GM23338 (cell line): ENCODE measurements around the gene FN3KRP. TPM values are rescaled to one million over a fixed set of nuclear protein-coding genes. Genes with fewer than 3 reads are reported as not detected.

Experiments
- ATAC-seq: fragments of 200-7000 bp; cut with Tn5 transposase; 3 replicates; pipeline ENCODE4 v1.9.1; 2020
- DNase-seq: peaks from one replicate; pipeline ENCODE4 v3.0.0-alpha.2; 2015; ENCODE audit warnings: low spot score
- H2AFZ ChIP-seq: fragments of 200-600 bp; sonication (generic); 2 replicates; pipeline ENCODE4 v1.8.0; 2016; ENCODE audit warnings: antibody characterized with exemption, mild to moderate bottlenecking, moderate library complexity
- H3F3A ChIP-seq: fragments of 200-600 bp; sonication (generic); replicated peaks from 2 replicates; pipeline ENCODE4 v1.8.0; 2017; ENCODE audit warnings: antibody characterized with exemption, mixed run types, low read depth
- H3K27ac ChIP-seq: fragments of 200-600 bp; sonication (generic); 2 replicates; pipeline ENCODE4 v1.6.1; 2016; ENCODE audit warnings: low read depth
- H3K27me3 ChIP-seq: fragments of 200-600 bp; sonication (generic); 2 replicates; pipeline ENCODE4 v1.8.0; 2016; ENCODE audit warnings: mild to moderate bottlenecking, mixed run types, moderate library complexity; ENCODE audit not compliant: insufficient read depth
- H3K36me3 ChIP-seq: fragments of 200-600 bp; sonication (generic); 2 replicates; pipeline ENCODE4 v1.8.0; 2016; ENCODE audit warnings: mild to moderate bottlenecking; ENCODE audit not compliant: insufficient read depth
- H3K4me1 ChIP-seq: fragments of 200-600 bp; sonication (generic); 2 replicates; pipeline ENCODE4 v1.8.0; 2016; ENCODE audit warnings: mild to moderate bottlenecking, moderate library complexity; ENCODE audit not compliant: insufficient read depth
- H3K4me2 ChIP-seq: fragments of 200-600 bp; sonication (generic); 2 replicates; pipeline ENCODE4 v1.7.1; 2017; ENCODE audit warnings: mixed run types
- H3K4me3 ChIP-seq: fragments of 200-600 bp; sonication (generic); 2 replicates; pipeline ENCODE4 v1.6.1; 2016; ENCODE audit warnings: mixed run types
- H3K79me2 ChIP-seq: fragments of 200-600 bp; sonication (generic); replicated peaks from 2 replicates; pipeline ENCODE4 v1.8.0; 2017; ENCODE audit warnings: mild to moderate bottlenecking; ENCODE audit not compliant: insufficient read depth
- H3K9me2 ChIP-seq: fragments of 200-600 bp; sonication (generic); 2 replicates; pipeline ENCODE4 v1.8.0; 2017; ENCODE audit not compliant: insufficient read depth
- H4K20me1 ChIP-seq: fragments of 200-600 bp; sonication (generic); replicated peaks from 2 replicates; pipeline ENCODE4 v1.8.0; 2017; ENCODE audit warnings: mild to moderate bottlenecking; ENCODE audit not compliant: insufficient read depth
- H3K27ac Mint-ChIP-seq: 2 replicates; pipeline ENCODE4 v1.8.0; 2020; ENCODE audit warnings: inconsistent platforms, mild to moderate bottlenecking, moderate library complexity, mixed read lengths
- H3K27me3 Mint-ChIP-seq: 3 replicates; pipeline ENCODE4 v1.8.0; 2022; ENCODE audit warnings: low read depth, mild to moderate bottlenecking, moderate library complexity, mixed read lengths, inconsistent platforms; ENCODE audit not compliant: insufficient read depth, poor library complexity
- H3K36me3 Mint-ChIP-seq: 3 replicates; pipeline ENCODE4 v1.8.0; 2021; ENCODE audit warnings: low read depth, mild to moderate bottlenecking, inconsistent platforms, moderate library complexity, mixed read lengths
- H3K4me1 Mint-ChIP-seq: 3 replicates; pipeline ENCODE4 v1.8.0; 2020; ENCODE audit warnings: mild to moderate bottlenecking, inconsistent platforms, mixed read lengths
- H3K4me3 Mint-ChIP-seq: 3 replicates; pipeline ENCODE4 v1.8.0; 2021; ENCODE audit warnings: moderate library complexity, mild to moderate bottlenecking, inconsistent platforms, mixed read lengths
- H3K9me3 Mint-ChIP-seq: 3 replicates; pipeline ENCODE4 v1.8.0; 2020; ENCODE audit warnings: moderate library complexity, mild to moderate bottlenecking, inconsistent platforms, mixed read lengths
- CREB1 ChIP-seq: fragments of 250-450 bp; sonication (Bioruptor Pico); IDR thresholded peaks from 2 replicates; pipeline ENCODE4 v1.5.0; 2020; ENCODE audit warnings: low read depth, mild to moderate bottlenecking, moderate library complexity
- STAT1 ChIP-seq: IDR thresholded peaks from one replicate; pipeline ENCODE4 v1.6.1; 2016; ENCODE audit warnings: antibody characterized with exemption; ENCODE audit not compliant: unreplicated experiment
- ZNF114 ChIP-seq: fragments of 250-450 bp; sonication (Bioruptor Pico); IDR thresholded peaks from 2 replicates; pipeline ENCODE4 v1.5.0; 2020; ENCODE audit warnings: mild to moderate bottlenecking, moderate library complexity
- ZNF331 ChIP-seq: fragments of 250-450 bp; sonication (Bioruptor Pico); IDR thresholded peaks from 2 replicates; pipeline ENCODE4 v1.5.0; 2020; ENCODE audit warnings: low read depth, mild to moderate bottlenecking, moderate library complexity
- polyA plus RNA-seq: library from polyadenylated mRNA; unstranded; fragments of >200 nt; fragmentation: Nextera tagmentation; extraction: Ambion mirVana; gene quantifications from 2 replicates; pipeline ENCODE4 v1.2.1, GENCODE V29; 2016
- total RNA-seq: library from RNA; depleted of rRNA; stranded (reverse); fragments of >200 nt; shearing (Covaris generic); gene quantifications from 2 replicates; pipeline ENCODE4 v1.2.3, GENCODE V29; 2014
- TF ChIP-seq, protein P1 (sequence below): fragments of 250-450 bp; sonication (Bioruptor Pico); IDR thresholded peaks from 2 replicates; pipeline ENCODE4 v1.5.0; 2020; ENCODE audit warnings: mild to moderate bottlenecking, moderate library complexity
- TF ChIP-seq, protein P2 (sequence below): IDR thresholded peaks from 2 replicates; pipeline ENCODE4 v1.6.1; 2016; ENCODE audit warnings: antibody characterized with exemption
- TF ChIP-seq, protein P3 (sequence below), 2 experiments: fragments of 200-600 bp in 1 of 2; sonication (generic) in 1 of 2; conservative IDR thresholded peaks; 2 replicates each; pipeline versions ENCODE4 v1.5.1 to v1.6.1; 2016 to 2017; ENCODE audit warnings: antibody characterized with exemption in 2 of 2, low read depth in 2 of 2, mild to moderate bottlenecking in 2 of 2, moderate library complexity in 1 of 2

The FN3KRP gene
- total and polyA plus RNA-seq, 2 experiments from 2014 or later = 15.9 to 16.7 TPM

DNA sequence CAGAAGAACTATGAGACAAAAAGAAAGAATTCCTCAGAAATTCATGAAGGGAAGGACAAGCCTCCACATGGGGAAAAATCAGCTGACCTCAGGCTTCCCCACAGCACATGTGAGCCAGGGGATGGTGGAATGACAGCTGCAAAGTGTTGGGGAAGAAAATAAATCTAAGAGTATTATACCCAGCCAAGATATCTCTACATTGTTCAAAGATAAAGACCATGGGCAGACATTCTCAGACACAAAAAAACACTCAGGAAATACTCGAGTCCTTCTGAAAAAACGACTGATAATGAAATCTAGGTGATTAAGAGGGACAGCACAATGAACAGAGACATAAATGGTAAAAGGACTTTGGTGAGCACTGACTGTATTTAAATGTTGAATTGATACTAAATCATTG, 21.9 kb upstream of the FN3KRP start (continued):
- TF ChIP-seq, protein P1, sequence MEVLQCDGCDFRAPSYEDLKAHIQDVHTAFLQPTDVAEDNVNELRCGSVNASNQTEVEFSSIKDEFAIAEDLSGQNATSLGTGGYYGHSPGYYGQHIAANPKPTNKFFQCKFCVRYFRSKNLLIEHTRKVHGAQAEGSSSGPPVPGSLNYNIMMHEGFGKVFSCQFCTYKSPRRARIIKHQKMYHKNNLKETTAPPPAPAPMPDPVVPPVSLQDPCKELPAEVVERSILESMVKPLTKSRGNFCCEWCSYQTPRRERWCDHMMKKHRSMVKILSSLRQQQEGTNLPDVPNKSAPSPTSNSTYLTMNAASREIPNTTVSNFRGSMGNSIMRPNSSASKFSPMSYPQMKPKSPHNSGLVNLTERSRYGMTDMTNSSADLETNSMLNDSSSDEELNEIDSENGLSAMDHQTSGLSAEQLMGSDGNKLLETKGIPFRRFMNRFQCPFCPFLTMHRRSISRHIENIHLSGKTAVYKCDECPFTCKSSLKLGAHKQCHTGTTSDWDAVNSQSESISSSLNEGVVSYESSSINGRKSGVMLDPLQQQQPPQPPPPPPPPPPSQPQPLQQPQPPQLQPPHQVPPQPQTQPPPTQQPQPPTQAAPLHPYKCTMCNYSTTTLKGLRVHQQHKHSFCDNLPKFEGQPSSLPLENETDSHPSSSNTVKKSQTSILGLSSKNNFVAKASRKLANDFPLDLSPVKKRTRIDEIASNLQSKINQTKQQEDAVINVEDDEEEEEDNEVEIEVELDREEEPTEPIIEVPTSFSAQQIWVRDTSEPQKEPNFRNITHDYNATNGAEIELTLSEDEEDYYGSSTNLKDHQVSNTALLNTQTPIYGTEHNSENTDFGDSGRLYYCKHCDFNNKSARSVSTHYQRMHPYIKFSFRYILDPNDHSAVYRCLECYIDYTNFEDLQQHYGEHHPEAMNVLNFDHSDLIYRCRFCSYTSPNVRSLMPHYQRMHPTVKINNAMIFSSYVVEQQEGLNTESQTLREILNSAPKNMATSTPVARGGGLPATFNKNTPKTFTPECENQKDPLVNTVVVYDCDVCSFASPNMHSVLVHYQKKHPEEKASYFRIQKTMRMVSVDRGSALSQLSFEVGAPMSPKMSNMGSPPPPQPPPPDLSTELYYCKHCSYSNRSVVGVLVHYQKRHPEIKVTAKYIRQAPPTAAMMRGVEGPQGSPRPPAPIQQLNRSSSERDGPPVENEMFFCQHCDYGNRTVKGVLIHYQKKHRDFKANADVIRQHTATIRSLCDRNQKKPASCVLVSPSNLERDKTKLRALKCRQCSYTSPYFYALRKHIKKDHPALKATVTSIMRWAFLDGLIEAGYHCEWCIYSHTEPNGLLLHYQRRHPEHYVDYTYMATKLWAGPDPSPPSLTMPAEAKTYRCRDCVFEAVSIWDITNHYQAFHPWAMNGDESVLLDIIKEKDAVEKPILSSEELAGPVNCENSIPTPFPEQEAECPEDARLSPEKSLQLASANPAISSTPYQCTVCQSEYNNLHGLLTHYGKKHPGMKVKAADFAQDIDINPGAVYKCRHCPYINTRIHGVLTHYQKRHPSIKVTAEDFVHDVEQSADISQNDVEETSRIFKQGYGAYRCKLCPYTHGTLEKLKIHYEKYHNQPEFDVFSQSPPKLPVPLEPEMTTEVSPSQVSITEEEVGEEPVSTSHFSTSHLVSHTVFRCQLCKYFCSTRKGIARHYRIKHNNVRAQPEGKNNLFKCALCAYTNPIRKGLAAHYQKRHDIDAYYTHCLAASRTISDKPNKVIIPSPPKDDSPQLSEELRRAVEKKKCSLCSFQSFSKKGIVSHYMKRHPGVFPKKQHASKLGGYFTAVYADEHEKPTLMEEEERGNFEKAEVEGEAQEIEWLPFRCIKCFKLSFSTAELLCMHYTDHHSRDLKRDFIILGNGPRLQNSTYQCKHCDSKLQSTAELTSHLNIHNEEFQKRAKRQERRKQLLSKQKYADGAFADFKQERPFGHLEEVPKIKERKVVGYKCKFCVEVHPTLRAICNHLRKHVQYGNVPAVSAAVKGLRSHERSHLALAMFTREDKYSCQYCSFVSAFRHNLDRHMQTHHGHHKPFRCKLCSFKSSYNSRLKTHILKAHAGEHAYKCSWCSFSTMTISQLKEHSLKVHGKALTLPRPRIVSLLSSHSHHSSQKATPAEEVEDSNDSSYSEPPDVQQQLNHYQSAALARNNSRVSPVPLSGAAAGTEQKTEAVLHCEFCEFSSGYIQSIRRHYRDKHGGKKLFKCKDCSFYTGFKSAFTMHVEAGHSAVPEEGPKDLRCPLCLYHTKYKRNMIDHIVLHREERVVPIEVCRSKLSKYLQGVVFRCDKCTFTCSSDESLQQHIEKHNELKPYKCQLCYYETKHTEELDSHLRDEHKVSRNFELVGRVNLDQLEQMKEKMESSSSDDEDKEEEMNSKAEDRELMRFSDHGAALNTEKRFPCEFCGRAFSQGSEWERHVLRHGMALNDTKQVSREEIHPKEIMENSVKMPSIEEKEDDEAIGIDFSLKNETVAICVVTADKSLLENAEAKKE (CRISPR knock-in tag) = no peak
- no peak for TF ChIP-seq ZNF114
- TF ChIP-seq ZNF331 (CRISPR knock-in tag) = no peak

DNA sequence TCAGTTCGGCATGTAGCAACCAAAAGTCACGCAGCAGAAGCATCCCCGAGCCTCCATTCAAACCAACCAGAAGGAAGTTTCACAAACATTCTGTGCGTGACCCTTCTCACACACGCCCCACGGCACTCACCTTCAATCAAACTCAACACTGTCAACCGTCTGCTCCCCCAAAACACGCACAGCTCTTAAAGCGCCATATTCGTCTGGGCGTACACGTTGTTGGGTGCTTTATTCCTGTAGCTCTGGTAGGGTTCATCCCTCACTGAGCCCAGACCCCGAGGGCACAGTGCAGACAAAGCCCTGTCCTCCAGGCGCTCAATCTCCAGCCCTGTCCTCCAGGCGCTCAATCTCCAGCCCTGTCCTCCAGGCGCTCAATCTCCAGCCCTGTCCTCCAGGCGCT, 20.2 kb upstream of the FN3KRP start:
- no peak overlapping the region for H3K27ac ChIP-seq
- H3K4me3 ChIP-seq = no peak overlapping the region
- TF ChIP-seq STAT1 (no peak), CREB1 (CRISPR knock-in tag) (no peak)
- TF ChIP-seq, protein P2, sequence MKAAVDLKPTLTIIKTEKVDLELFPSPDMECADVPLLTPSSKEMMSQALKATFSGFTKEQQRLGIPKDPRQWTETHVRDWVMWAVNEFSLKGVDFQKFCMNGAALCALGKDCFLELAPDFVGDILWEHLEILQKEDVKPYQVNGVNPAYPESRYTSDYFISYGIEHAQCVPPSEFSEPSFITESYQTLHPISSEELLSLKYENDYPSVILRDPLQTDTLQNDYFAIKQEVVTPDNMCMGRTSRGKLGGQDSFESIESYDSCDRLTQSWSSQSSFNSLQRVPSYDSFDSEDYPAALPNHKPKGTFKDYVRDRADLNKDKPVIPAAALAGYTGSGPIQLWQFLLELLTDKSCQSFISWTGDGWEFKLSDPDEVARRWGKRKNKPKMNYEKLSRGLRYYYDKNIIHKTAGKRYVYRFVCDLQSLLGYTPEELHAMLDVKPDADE = no peak
- TF ChIP-seq, protein P3, sequence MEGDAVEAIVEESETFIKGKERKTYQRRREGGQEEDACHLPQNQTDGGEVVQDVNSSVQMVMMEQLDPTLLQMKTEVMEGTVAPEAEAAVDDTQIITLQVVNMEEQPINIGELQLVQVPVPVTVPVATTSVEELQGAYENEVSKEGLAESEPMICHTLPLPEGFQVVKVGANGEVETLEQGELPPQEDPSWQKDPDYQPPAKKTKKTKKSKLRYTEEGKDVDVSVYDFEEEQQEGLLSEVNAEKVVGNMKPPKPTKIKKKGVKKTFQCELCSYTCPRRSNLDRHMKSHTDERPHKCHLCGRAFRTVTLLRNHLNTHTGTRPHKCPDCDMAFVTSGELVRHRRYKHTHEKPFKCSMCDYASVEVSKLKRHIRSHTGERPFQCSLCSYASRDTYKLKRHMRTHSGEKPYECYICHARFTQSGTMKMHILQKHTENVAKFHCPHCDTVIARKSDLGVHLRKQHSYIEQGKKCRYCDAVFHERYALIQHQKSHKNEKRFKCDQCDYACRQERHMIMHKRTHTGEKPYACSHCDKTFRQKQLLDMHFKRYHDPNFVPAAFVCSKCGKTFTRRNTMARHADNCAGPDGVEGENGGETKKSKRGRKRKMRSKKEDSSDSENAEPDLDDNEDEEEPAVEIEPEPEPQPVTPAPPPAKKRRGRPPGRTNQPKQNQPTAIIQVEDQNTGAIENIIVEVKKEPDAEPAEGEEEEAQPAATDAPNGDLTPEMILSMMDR (conservative IDR thresholded peaks at IDR 0.05; ENCODE audit: low read depth in 2 of 2) = no peak
- H3K4me1 ChIP-seq = no peaks in the 10 kb centered on the region
- no peak overlapping the region; the same call in 2 of the 3 replicates for H3K4me3 Mint-ChIP-seq
- H3K4me1 Mint-ChIP-seq = no peaks in the 10 kb centered on the region
- H2AFZ ChIP-seq = no peak overlapping the region
- no peak overlapping the region for H3K27ac Mint-ChIP-seq
- H4K20me1 ChIP-seq = no peaks in the 10 kb centered on the region
- 0 out of 2 replicates have a peak, but pooled peaks cover 6% of the 10 kb centered on the region for H3F3A ChIP-seq
- ATAC-seq (no peak), DNase-seq (no peak)
- H3K27me3 Mint-ChIP-seq = peaks cover 30% of the 10 kb centered on the region
- H3K36me3 ChIP-seq = no peaks in the 10 kb centered on the region
- H3K79me2 ChIP-seq = no peaks in the 10 kb centered on the region
- no peaks in the 10 kb centered on the region for H3K9me2 ChIP-seq
- H3K4me2 ChIP-seq = no peak overlapping the region
- no peaks in the 10 kb centered on the region; the same call in 2 of the 3 replicates for H3K36me3 Mint-ChIP-seq
- H3K9me3 Mint-ChIP-seq = no peaks in the 10 kb centered on the region; the same call in 2 of the 3 replicates
- H3K27me3 ChIP-seq = peaks cover 35% of the 10 kb centered on the region
